ENCODE measurements around the gene FARP2.

GRCh38 chr2:241373446-241373845, 17.4 kb downstream of the FARP2 start:
- TF ChIP-seq, protein P1, sequence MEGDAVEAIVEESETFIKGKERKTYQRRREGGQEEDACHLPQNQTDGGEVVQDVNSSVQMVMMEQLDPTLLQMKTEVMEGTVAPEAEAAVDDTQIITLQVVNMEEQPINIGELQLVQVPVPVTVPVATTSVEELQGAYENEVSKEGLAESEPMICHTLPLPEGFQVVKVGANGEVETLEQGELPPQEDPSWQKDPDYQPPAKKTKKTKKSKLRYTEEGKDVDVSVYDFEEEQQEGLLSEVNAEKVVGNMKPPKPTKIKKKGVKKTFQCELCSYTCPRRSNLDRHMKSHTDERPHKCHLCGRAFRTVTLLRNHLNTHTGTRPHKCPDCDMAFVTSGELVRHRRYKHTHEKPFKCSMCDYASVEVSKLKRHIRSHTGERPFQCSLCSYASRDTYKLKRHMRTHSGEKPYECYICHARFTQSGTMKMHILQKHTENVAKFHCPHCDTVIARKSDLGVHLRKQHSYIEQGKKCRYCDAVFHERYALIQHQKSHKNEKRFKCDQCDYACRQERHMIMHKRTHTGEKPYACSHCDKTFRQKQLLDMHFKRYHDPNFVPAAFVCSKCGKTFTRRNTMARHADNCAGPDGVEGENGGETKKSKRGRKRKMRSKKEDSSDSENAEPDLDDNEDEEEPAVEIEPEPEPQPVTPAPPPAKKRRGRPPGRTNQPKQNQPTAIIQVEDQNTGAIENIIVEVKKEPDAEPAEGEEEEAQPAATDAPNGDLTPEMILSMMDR (conservative IDR thresholded peaks at IDR 0.05), result no peak
- TF ChIP-seq EZH2 (IDR thresholded peaks at IDR 0.05; ENCODE audit: low read depth), result no peak

All from PC-9 (cell line).